ENCODE results near the gene C7orf33. TPM values are rescaled to one million over a fixed set of nuclear protein-coding genes. Genes with fewer than 3 reads are reported as not detected.
A peak's percentile ranks its signal among the peaks of the same experiment; 100 is the strongest.

The C7orf33 gene
- total RNA-seq, 1 donor, result not detected

GRCh38 chr7:148665221-148665620, 74.7 kb downstream of the C7orf33 start:
- TF ChIP-seq CTCF (IDR thresholded peaks at IDR 0.05; ENCODE audit: insufficient read depth, low read length), result no peak
- no peak overlapping the region for H3K4me3 ChIP-seq (ENCODE audit: low read depth, low read length)
- peak; percentile 26 for DNase-seq (ENCODE audit: low read depth)

Other genes with a start within 250 kb of the C7orf33 start
- gene CUL1, start 108.1 kb downstream of the C7orf33 start, total RNA-seq (ENCODE audit: low replicate concordance), result 19.8 and 49.0 TPM in 2 replicates